ENCODE measurements around the gene DESI2. TPM values are rescaled to one million over a fixed set of nuclear protein-coding genes. Genes with fewer than 3 reads are reported as not detected.

DESI2 gene
- total and polyA plus RNA-seq, 2 of the 8 experiments (the other 6 are each of a cell fraction or from before 2014, with no cell fraction given), result 54.0 to 110 TPM

DNA sequence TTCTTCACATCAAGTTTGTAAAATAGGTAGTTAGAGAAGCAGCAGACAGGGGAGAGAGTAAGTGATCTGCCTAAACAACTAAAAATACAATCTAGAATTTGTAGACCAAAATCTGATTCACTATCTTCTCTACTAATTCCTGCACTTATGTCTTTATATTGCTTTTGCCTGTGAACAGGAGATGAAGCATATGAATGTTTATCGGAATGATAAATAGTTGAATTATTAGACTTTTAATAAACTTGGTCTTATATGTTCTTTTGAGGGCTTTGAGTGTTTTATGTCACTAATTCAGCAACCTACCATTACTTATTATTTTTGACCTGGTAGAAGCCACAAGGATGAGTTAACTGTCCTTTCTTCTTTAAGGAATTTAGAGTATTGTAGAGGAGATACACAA, 2.3 kb downstream of the DESI2 start:
- H3K79me2 ChIP-seq (ENCODE audit: control insufficient read depth in 1 of 2, insufficient read depth in 2 of 2, low read length in 2 of 2), result peaks cover 25 to 70% of the 10 kb centered on the region in 2 experiments
- CTCF ChIA-PET (ENCODE audit: partially characterized antibody), result interaction anchor here (4.4 kb wide), 1 partner anchor 51 kb away, joined by 20 read pairs; no protein-coding TSS in a partner anchor
- peak overlapping the region; percentile 76 to 89 (median 88); a peak in 7 of 8 replicates for H3K4me3 ChIP-seq (ENCODE audit: extremely low read depth in 1 of 4, insufficient read depth in 2 of 4, low read depth in 3 of 4, low read length in 4 of 4)

More for the DNA sequence above, 2.3 kb downstream of the DESI2 start:
- FAIRE-seq (no peak), DNase-seq (ENCODE audit: low read depth in 1 of 2, low spot score in 2 of 2) (no peak)
- Histone ChIP-seq H2BK20ac (ENCODE audit: low read length) (no peak overlapping the region), H3K56ac (replicated peaks; ENCODE audit: insufficient read length, low read depth, low read length) (no peak overlapping the region), H2AK5ac (ENCODE audit: low read depth, low read length) (no peak overlapping the region), H3K79me1 (ENCODE audit: low read depth, low read length) (peaks cover 3% of the 10 kb centered on the region; the same call in 1 of the 2 replicates), H3K36me3 (ENCODE audit: control insufficient read depth in 2 of 4, insufficient read depth in 4 of 4, low read length in 3 of 4) (peaks cover 0 to 20% (median 7%) of the 10 kb centered on the region in 4 experiments; a peak in 3 of 8 replicates), H4K20me1 (replicated peaks in 1 of 2; ENCODE audit: control insufficient read depth in 1 of 2, insufficient read depth in 2 of 2, low read length in 2 of 2) (peaks cover 1 to 8% of the 10 kb centered on the region in 2 experiments), H3K4me1 (replicated peaks in 1 of 4; ENCODE audit: control insufficient read depth in 3 of 4, insufficient read depth in 4 of 4, low read length in 3 of 4) (peaks cover 2 to 17% (median 12%) of the 10 kb centered on the region in 4 experiments; a peak in 6 of 7 replicates), H4K5ac (ENCODE audit: insufficient read length, low read depth, low read length) (no peak overlapping the region), H3K14ac (ENCODE audit: insufficient read length) (no peak overlapping the region), H3K23me2 (ENCODE audit: low read depth, low read length) (peaks cover 2% of the 10 kb centered on the region; the same call in 1 of the 2 replicates), H2BK12ac (ENCODE audit: low read depth, low read length) (no peak overlapping the region), H3K4ac (replicated peaks; ENCODE audit: insufficient read length, low read depth, low read length) (no peak overlapping the region), H3K9ac (replicated peaks in 1 of 4; ENCODE audit: extremely low read depth in 1 of 4, low read depth in 3 of 4, low read length in 3 of 4) (no peak overlapping the region), H3K27me3 (replicated peaks in 1 of 4; ENCODE audit: control insufficient read depth in 3 of 4, extremely low read depth in 1 of 4, insufficient read depth in 3 of 4, low read length in 3 of 4) (no peaks in the 10 kb centered on the region), H3K4me2 (ENCODE audit: insufficient read depth in 1 of 2, low read depth in 2 of 2, low read length in 2 of 2) (peak overlapping the region; percentile 63 to 87), H3K18ac (ENCODE audit: extremely low read depth, low read length) (no peak overlapping the region), H2BK5ac (ENCODE audit: low read depth, low read length) (no peak overlapping the region), H4K8ac (ENCODE audit: extremely low read depth, insufficient read depth, low read length) (no peak overlapping the region), H2BK120ac (replicated peaks; ENCODE audit: low read depth, low read length) (no peak overlapping the region), H4K91ac (replicated peaks; ENCODE audit: insufficient read length, low read length) (no peak overlapping the region), H2BK15ac (ENCODE audit: low read length) (no peak overlapping the region), H3K27ac (ENCODE audit: low read depth, low read length) (no peak overlapping the region), H3K9me3 (ENCODE audit: insufficient read depth in 2 of 2, low read depth in 1 of 2, low read length in 1 of 2) (no peaks in the 10 kb centered on the region), H3K23ac (ENCODE audit: insufficient read length) (no peak overlapping the region), H2AFZ (ENCODE audit: low read length) (no peak overlapping the region)
- 93% methylated on average over 1 of the region's 1 CpG; no CpG with 5 or more reads in 1 of the 2 experiments for WGBS, 2 experiments (ENCODE audit: extremely low coverage in 1 of 2, insufficient coverage in 1 of 2, insufficient read length in 1 of 2, insufficient replicate concordance in 2 of 2, low coverage in 1 of 2, low lambda C conversion rate in 2 of 2, missing lambda C conversion rate in 1 of 2)
- TF ChIP-seq SP2 (IDR thresholded peaks at IDR 0.05; ENCODE audit: low read length) (no peak), TAF1 (IDR thresholded peaks at IDR 0.05; ENCODE audit: low read depth, low read length) (no peak)
- POLR2A ChIA-PET (ENCODE audit: partially characterized antibody), result interaction anchor here (1.0 kb wide), 1 partner anchor 182 kb away, joined by 3 read pairs; no protein-coding TSS in a partner anchor

Data from H1 (cell line).